LNCAP (cell line): ENCODE data around the gene HNF1B.

Experiments
- TF ChIP-seq, protein P1 (sequence below): fragments of 450-650 bp; IDR thresholded peaks from 2 replicates; pipeline ENCODE4 v1.5.1; 2017; ENCODE audit warnings: mild to moderate bottlenecking

HNF1B gene

DNA sequence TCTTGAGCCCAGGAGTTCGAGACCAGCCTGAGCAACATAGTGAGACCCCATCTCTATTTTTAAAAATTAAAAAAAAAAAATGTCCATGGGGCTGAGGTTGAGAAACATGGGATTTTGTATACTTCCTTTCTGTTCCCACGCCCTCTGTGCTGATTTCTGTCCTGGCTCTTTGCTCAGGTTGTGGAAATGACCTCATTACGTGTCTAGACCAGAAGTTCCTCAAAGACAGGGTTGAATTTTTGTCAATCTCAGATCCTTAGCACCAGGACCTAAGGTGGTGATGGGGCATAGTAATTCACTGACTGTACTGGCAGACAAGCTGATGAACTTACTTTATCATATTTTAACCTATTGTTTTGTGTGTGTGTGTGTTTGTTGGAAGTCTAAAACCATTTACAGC lies 11.2 kb upstream of the HNF1B start:
- TF ChIP-seq, protein P1, sequence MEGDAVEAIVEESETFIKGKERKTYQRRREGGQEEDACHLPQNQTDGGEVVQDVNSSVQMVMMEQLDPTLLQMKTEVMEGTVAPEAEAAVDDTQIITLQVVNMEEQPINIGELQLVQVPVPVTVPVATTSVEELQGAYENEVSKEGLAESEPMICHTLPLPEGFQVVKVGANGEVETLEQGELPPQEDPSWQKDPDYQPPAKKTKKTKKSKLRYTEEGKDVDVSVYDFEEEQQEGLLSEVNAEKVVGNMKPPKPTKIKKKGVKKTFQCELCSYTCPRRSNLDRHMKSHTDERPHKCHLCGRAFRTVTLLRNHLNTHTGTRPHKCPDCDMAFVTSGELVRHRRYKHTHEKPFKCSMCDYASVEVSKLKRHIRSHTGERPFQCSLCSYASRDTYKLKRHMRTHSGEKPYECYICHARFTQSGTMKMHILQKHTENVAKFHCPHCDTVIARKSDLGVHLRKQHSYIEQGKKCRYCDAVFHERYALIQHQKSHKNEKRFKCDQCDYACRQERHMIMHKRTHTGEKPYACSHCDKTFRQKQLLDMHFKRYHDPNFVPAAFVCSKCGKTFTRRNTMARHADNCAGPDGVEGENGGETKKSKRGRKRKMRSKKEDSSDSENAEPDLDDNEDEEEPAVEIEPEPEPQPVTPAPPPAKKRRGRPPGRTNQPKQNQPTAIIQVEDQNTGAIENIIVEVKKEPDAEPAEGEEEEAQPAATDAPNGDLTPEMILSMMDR, result no peak

DNA sequence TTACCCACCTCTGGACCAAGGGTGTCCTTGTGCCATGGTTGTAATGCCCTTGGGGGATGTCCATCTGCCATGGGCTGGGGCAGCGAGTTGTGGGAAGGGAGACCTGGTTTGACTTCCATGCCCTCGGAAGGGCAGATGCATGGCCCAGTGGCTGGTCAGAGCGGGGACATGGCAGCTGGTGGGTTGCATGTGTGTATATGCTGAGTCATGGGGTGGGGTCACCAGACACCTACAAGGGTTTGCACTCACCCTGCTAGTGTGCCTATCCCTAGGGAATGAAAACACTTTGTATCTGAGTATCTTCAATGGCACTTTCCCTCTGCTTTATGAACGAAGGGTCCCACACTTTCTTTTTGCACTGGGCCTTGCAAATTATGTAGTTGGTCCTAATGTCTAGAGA lies 10.6 kb upstream of the HNF1B start:
- TF ChIP-seq, protein P1, result no peak

DNA sequence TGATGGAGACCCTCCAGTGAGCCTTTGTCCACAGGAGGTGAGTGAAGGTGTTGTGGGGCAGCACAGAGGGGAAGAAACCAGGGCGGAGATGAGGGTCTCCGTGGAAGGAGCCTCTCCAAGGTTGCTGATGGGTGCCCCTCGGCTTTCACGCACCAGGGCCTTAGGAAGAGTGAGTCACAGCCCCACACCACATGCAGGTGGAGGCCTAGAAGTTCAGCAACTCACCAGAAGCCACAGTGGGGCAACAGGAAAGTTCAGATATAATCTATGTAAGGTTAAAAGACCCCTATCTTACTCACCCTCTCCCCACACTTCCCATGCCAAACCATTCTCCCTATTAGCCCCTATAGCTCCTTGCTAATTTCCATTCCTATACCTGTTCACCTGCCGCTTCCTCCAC lies 9.5 kb upstream of the HNF1B start:
- TF ChIP-seq, protein P1, result no peak

DNA sequence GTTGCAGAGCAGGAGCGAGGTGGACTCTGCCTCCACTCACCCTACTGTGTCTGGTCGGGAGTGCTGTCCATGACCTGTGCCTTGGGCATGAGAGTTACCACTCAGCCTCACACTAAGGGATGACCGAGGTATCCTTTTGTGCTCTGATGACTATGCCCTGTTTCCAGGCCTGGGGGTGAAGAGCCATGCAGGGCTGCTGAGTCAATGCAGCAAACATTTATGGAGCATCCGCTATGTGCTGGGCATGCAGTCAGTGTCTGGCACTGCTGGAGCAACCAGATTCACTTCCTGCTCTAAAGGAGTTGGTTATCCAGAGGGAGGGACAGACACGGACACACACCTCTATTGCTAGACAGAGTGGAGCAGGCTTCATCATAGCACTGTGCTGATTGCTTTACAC lies 7.6 kb upstream of the HNF1B start:
- TF ChIP-seq, protein P1, result no peak

DNA sequence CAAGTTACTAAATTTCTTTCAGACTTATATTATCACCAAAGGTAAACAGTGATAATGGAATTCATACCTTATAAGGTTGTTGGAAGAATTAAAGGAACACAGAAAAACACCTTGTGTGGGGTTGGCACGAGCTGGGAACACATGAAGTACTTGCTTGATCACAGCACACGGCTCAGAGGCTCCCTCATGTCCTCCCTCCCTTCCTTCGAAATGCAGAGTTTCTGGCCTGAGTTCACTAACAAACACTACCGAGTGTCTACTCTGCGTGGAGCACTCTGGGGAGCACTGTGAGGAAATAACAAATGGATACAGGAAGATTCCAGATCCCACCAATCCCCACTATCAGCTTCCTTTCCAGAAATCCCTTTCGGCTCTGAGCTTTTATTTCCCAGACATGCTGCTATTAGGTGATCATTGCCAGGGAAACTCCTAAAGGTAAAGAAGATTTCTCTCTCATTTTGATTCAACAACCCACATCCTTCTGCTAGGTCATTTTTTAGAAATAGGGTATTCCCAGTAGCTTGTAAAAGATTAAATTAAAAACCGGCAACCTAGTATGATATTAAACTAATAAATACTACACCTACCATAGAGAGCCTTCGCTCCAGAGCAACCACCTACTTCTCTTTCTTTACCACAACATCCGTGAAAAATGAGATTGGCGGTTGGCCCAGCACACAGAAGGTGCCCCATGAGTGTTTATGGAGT lies 6.1 kb upstream of the HNF1B start:
- TF ChIP-seq, protein P1, result no peak

DNA sequence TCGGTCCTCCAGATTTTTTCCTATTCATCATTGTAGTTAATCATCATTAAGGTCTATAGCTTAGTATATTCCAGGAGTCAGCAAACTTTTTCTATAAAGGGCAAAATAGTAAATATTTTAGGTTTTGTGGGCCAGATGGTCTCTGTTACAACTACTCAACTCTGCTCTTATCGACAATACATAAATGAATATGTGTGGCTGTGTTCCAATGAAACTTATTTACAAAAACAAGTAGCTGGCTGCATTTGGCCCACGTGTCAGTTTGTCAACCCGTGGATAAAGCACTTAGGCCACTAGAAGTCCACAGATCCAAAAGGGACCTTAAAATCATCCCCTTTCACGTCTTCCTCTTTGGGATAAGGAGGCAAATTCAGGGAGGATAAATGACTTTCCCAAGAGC lies 5.4 kb upstream of the HNF1B start:
- TF ChIP-seq, protein P1, result no peak

DNA sequence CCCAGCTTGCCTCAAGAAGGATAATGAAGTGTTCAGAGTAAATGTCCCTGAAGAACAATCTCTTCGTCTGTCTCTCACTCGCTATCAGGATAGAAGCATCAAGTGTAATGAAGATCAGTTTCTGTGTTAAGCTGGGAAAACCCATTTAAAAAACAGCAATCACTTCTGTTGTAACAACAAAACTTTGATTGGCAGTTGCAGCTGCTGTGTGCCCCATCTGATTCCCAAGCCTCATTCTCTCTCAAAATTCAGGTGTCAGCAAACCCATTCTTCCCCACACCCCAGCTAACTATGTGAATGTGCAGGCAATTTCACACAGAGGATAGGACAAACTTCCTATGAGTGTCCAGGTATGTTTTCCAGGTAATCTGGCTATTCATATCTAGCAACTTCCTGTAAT lies 2.4 kb upstream of the HNF1B start:
- TF ChIP-seq, protein P1, result no peak

DNA sequence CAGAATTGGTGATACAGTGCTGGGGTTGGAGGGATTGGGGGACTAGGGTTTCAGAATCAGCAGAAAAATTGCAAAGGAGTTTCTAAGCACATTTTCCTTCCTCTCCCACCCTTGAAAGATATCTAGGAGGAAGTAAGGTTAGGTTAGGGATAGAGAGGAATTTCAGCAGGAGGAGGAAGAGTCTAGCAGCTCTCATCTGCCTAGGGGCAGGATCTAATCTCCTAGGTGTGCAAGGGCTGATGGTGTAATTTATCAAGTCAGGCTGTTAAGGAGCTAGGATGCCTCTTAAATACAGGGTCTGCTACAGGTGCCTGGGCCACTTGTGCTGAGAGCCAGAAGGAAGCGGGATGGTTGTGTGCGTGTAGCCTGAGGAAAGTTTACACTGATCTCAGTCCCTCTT lies 1.8 kb upstream of the HNF1B start:
- TF ChIP-seq, protein P1, result no peak
